Vagina (tissue), 2 donors: ENCODE measurements around the gene COL6A1. TPM values are rescaled to one million over a fixed set of nuclear protein-coding genes. Genes with fewer than 3 reads are reported as not detected.
A peak's percentile ranks its signal among the peaks of the same experiment; 100 is the strongest.

Experiments
- DNase-seq, 2 donors: peaks; one replicate each; pipeline ENCODE4 v3.0.0-alpha.2; 2017; ENCODE audit errors: extremely low spot score in 2 of 2
- H3K27ac ChIP-seq: fragments of 200-600 bp; sonication (generic); one replicate; pipeline ENCODE4 v1.5.1; 2019
- H3K27me3 ChIP-seq: fragments of 200-600 bp; sonication (generic); one replicate; pipeline ENCODE4 v1.5.1; 2019
- H3K36me3 ChIP-seq, 2 donors: fragments of 200-600 bp; sonication (generic); one replicate each; pipeline ENCODE4 v1.5.1; 2017 to 2019
- H3K4me1 ChIP-seq: fragments of 200-600 bp; sonication (generic); one replicate; pipeline ENCODE4 v1.5.1; 2019
- H3K4me3 ChIP-seq, 2 donors: fragments of 200-600 bp; sonication (generic); 1 replicate in 1 of 2; 2 replicates in 1 of 2; pipeline ENCODE4 v1.5.1; 2016 to 2019
- H3K9me3 ChIP-seq: fragments of 200-600 bp; sonication (generic); one replicate; pipeline ENCODE4 v1.5.1; 2019
- CTCF ChIP-seq, 3 experiments: fragments of 450-650 bp in 2 of 3; fragments of 200-600 bp in 1 of 3; sonication (generic) in 1 of 3; IDR thresholded peaks; one replicate each; pipeline ENCODE4 v1.5.1; 2017 to 2019; ENCODE audit warnings: antibody characterized with exemption in 3 of 3, mild to moderate bottlenecking in 2 of 3, moderate library complexity in 2 of 3
- POLR2A ChIP-seq, 2 donors: fragments of 450-650 bp; IDR thresholded peaks; one replicate each; pipeline ENCODE4 v1.6.1; 2017; ENCODE audit warnings: antibody characterized with exemption in 2 of 2, mild to moderate bottlenecking in 2 of 2, moderate library complexity in 2 of 2
- POLR2AphosphoS5 ChIP-seq, 2 donors: sonication (generic); formaldehyde crosslinking; IDR thresholded peaks; one replicate each; pipeline ENCODE4 v1.9.0; 2017; ENCODE audit warnings: antibody characterized with exemption in 2 of 2, mild to moderate bottlenecking in 2 of 2, low read depth in 1 of 2; ENCODE audit not compliant: insufficient read depth in 1 of 2
- intact Hi-C: fragments of 100-400 bp; cut with DNase I; formaldehyde crosslinking; loops from one replicate; pipeline ENCODE4 v1.15.1; 2023
- total RNA-seq: library from RNA; depleted of rRNA; stranded (reverse); fragments of >200 nt; gene quantifications from one replicate; pipeline ENCODE4 v1.2.3, GENCODE V29; 2016

COL6A1 gene
- total RNA-seq, 1 donor from 2014 or later, result 520 TPM

- Histone ChIP-seq H3K4me3 (no peak overlapping the region), H3K27me3 (no peaks in the 10 kb centered on the region), H3K27ac (peak overlapping the region; percentile 37), H3K4me1 (peaks cover 24% of the 10 kb centered on the region), H3K36me3 (no peaks in the 10 kb centered on the region), H3K9me3 (no peaks in the 10 kb centered on the region)
- TF ChIP-seq POLR2AphosphoS5 (IDR thresholded peaks at IDR 0.05; ENCODE audit: insufficient read depth in 1 of 2, low read depth in 1 of 2), result no peak
- no peak for TF ChIP-seq CTCF (IDR thresholded peaks at IDR 0.05)
- TF ChIP-seq POLR2A (IDR thresholded peaks at IDR 0.05), result no peak
- intact Hi-C loops, result no loop called here
- DNase-seq, result no peak
Measured at GRCh38 chr21:45962531-45963231, 18.9 kb upstream of the COL6A1 start.

GRCh38 chr21:45963232-45963570 is 18.4 kb upstream of the COL6A1 start:
- H3K4me3 ChIP-seq, result no peak overlapping the region
- H3K27ac ChIP-seq, result peak overlapping the region; percentile 37
- DNase-seq, result no peak
- intact Hi-C loops, result no loop called here
- no peaks in the 10 kb centered on the region for H3K27me3 ChIP-seq
- H3K9me3 ChIP-seq, result no peaks in the 10 kb centered on the region
- no peaks in the 10 kb centered on the region for H3K36me3 ChIP-seq
- no peak for TF ChIP-seq CTCF (IDR thresholded peaks at IDR 0.05)
- H3K4me1 ChIP-seq, result peaks cover 19% of the 10 kb centered on the region

GRCh38 chr21:45964649-45965048 is 16.9 kb upstream of the COL6A1 start:
- Histone ChIP-seq H3K4me3 (no peak overlapping the region), H3K4me1 (peaks cover 4% of the 10 kb centered on the region), H3K9me3 (no peaks in the 10 kb centered on the region), H3K27me3 (no peaks in the 10 kb centered on the region), H3K27ac (no peak overlapping the region), H3K36me3 (no peaks in the 10 kb centered on the region)
- no peak for TF ChIP-seq POLR2AphosphoS5 (IDR thresholded peaks at IDR 0.05; ENCODE audit: insufficient read depth in 1 of 2, low read depth in 1 of 2)
- TF ChIP-seq CTCF (IDR thresholded peaks at IDR 0.05), result no peak
- no peak for TF ChIP-seq POLR2A (IDR thresholded peaks at IDR 0.05)
- intact Hi-C loops, result no loop called here
- no peak for DNase-seq

GRCh38 chr21:45965084-45965809 is 16.3 kb upstream of the COL6A1 start:
- Histone ChIP-seq H3K4me1 (peaks cover 3% of the 10 kb centered on the region), H3K4me3 (no peak overlapping the region), H3K27ac (no peak overlapping the region), H3K27me3 (no peaks in the 10 kb centered on the region), H3K9me3 (no peaks in the 10 kb centered on the region), H3K36me3 (no peaks in the 10 kb centered on the region)
- TF ChIP-seq POLR2A (IDR thresholded peaks at IDR 0.05) (no peak), CTCF (IDR thresholded peaks at IDR 0.05) (no peak), POLR2AphosphoS5 (IDR thresholded peaks at IDR 0.05; ENCODE audit: insufficient read depth in 1 of 2, low read depth in 1 of 2) (no peak)
- no peak for DNase-seq
- intact Hi-C loops, result no loop called here

- Histone ChIP-seq H3K36me3 (no peaks in the 10 kb centered on the region), H3K4me1 (peaks cover 17% of the 10 kb centered on the region), H3K9me3 (no peaks in the 10 kb centered on the region), H3K4me3 (no peak overlapping the region), H3K27me3 (no peaks in the 10 kb centered on the region), H3K27ac (no peak overlapping the region)
- TF ChIP-seq CTCF (IDR thresholded peaks at IDR 0.05) (no peak), POLR2A (IDR thresholded peaks at IDR 0.05) (no peak), POLR2AphosphoS5 (IDR thresholded peaks at IDR 0.05; ENCODE audit: insufficient read depth in 1 of 2, low read depth in 1 of 2) (no peak)
- intact Hi-C loops, result no loop called here
- DNase-seq, result no peak
Measured at GRCh38 chr21:45966791-45967394, 14.7 kb upstream of the COL6A1 start.
